Suprapubic skin (tissue), 3 donors: ENCODE measurements around the gene ADAM11.
"Not testable (repeated sequence)": the region's sequence is repeated elsewhere in the genome, so short reads cannot be mapped to it uniquely, and the experiment has no call there.

ENCODE experiments used
- CTCF ChIP-seq, 2 donors: fragments of 200-600 bp in 1 of 2; fragments of 450-650 bp in 1 of 2; sonication (generic) in 1 of 2; IDR thresholded peaks; one replicate each; pipeline ENCODE4 v1.5.1; 2016 to 2019; ENCODE audit warnings: antibody characterized with exemption in 2 of 2, mild to moderate bottlenecking in 1 of 2, moderate library complexity in 1 of 2
- POLR2A ChIP-seq, 2 donors: fragments of 450-650 bp; IDR thresholded peaks; one replicate each; pipeline ENCODE4 v1.6.1; 2017; ENCODE audit warnings: antibody characterized with exemption in 2 of 2, mild to moderate bottlenecking in 2 of 2, moderate library complexity in 2 of 2

GRCh38 chr17:44755180-44755579, 3.6 kb upstream of the ADAM11 start:
- not testable (repeated sequence) for TF ChIP-seq POLR2A, CTCF (IDR thresholded peaks at IDR 0.05)
